ENCODE results near the gene FBXW10B.
"Not testable (repeated sequence)": the region's sequence is repeated elsewhere in the genome, so short reads cannot be mapped to it uniquely, and the experiment has no call there.

The FBXW10B gene, protein sequence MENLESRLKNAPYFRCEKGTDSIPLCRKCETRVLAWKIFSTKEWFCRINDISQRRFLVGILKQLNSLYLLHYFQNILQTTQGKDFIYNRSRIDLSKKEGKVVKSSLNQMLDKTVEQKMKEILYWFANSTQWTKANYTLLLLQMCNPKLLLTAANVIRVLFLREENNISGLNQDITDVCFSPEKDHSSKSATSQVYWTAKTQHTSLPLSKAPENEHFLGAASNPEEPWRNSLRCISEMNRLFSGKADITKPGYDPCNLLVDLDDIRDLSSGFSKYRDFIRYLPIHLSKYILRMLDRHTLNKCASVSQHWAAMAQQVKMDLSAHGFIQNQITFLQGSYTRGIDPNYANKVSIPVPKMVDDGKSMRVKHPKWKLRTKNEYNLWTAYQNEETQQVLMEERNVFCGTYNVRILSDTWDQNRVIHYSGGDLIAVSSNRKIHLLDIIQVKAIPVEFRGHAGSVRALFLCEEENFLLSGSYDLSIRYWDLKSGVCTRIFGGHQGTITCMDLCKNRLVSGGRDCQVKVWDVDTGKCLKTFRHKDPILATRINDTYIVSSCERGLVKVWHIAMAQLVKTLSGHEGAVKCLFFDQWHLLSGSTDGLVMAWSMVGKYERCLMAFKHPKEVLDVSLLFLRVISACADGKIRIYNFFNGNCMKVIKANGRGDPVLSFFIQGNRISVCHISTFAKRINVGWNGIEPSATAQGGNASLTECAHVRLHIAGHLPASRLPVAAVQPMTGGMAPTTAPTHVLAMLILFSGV

DNA sequence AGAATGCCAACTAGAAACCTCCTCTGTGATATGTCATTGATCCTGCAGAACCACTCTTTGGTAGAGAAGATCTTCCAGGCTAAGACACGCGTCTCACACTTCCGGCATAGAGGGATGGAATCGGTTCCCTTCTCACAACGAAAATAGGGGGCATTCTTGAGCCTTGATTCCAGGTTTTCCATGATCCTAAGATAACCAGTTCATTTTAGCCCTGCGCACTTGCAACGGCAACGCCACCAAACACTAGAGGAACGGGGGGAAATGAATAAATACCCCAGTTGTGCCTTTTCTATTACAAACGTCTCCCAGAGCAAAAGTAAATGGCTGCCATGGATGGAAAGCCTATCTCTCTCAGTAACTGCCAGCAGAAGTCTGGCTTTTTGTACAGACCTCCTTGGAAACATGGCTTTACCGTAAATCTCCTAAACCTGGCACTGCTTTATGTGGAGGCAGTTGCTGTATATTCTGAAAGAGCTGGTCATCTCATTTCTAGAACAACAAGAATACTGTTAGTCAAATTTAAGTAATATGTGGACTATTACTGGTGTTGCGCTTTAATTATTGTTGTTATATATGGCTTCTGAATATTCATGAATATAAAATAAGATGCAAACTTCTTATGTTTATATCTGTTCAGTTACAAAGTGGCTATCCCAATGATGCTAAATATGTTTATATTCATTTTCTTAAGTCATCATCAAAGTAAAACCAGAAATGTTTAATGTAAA lies at the start of gene FBXW10B:
Gene FBXW10B, minus strand, starts transcription at position 374 of the 728 bp plus-strand sequence. Its CDS starts 192 bp downstream, at position 182.
- not testable (repeated sequence) for DNase-seq (ENCODE audit: low read depth)

DNA sequence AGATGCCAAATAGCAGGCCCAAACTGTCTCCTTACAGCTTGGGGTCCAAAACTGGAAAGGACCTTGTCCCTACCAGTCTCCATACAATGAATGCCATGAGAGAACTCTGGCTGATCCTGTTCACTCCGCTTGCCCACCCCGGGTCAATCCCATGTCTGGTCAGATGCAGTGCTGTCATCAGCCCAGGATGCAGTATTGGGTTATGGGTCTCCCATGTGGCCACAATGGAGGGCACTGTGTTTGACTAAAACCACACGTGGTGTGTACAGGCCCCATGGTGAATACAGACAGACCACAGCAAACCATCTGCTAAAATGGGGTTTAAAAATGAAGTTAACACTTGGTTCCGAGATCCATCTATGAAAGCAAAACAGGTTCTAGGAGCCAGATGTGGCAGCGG lies 44.2 kb upstream of the FBXW10B start:
- DNase-seq (ENCODE audit: low read depth) = no peak

DNA sequence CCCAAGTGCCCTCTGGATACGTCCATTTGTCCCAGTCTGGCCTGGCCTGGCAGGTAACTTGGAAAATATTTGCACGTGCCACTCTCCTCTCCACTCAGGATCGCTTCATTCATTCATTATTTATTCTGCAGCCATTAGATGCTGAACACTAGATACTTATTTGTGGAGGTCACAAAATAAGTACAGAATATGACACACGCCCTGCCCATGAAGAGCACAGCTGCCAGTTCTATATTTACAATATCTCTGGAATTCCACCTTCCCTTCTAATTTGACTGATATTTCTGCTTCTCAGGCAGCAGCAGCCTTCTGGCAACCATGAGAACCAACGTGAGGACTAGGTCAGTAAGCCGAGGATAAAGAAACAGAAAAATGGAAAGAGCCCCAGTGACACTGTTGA lies 43.7 kb upstream of the FBXW10B start:
- no peak for DNase-seq (ENCODE audit: low read depth)

DNA sequence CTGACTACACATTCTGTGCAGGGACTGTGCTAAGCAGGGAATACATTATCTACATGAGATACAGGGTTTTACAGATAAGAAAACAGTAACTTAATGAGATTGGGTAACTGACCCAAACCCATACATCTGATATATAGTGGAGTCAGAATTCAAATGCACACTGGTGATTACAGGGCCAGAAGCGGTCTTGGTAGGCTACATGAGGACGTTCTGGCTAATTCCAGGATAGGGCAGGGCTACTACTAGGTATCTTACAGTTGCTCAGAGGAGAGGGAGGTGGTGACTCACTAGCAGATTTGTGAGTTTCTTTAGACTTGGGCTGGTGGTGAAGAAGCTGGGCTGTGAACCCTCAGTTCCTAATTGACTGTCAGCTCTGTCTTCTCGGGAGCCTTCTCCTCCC lies 43.2 kb upstream of the FBXW10B start:
- DNase-seq (ENCODE audit: low read depth) = no peak

DNA sequence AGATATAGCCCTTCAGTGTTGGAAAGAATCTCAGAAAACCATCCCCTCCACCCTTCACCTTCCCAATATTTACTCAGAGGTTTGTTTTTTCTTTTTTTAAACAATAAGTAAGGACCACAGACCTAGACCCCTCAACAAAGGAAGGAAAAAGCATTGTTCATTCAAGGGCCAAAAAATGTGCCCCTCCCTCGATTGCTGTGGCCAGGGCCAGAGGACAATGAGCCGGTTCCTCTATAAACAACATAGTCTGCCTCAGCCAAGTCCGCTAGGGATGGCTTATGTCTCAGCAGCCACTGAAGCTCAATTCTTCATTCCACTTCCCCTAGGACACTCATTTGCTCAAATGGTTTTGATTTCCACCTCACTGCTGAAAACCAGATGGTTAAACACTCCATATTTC lies 40.6 kb upstream of the FBXW10B start:
- DNase-seq (ENCODE audit: low read depth) = no peak

DNA sequence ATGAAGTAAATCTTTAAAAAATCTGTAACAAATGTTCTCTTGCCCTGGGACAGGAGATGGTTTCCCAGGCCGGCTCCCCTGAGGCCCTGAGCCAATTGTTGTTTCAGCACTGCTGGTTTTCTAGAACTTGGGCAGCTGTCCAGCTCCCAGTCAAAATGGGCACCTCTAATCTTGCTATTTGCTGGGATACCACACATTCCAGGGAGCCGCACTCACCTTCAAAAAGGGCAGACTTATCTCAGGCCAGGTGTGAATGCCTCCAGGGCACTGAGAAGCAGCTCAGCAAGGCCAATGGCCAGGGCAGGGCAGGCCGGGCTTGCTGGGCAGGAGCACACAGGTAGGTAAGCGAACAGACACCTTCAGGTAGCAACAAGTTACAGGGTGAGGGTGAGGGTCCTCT lies 40.2 kb upstream of the FBXW10B start:
- DNase-seq (ENCODE audit: low read depth) = no peak

DNA sequence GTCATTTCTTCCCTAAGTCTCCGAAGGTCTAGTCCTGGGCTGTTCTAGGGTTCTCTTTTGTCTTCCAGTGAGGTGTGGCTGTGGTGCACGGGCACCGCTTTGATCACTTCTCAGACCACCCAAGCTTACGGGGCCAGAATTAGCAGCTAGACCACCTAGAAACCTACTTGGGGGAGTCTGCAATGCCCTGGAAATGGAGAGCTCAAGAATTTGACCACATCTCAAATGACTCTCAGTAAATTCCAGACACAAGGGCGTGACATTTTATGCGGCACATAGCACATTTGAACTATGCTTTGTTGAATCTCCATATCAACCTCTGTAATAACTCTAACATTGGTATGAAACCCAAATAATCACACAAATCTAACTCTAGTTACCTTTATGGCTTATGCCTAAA lies 39.7 kb upstream of the FBXW10B start:
- no peak for DNase-seq (ENCODE audit: low read depth)

DNA sequence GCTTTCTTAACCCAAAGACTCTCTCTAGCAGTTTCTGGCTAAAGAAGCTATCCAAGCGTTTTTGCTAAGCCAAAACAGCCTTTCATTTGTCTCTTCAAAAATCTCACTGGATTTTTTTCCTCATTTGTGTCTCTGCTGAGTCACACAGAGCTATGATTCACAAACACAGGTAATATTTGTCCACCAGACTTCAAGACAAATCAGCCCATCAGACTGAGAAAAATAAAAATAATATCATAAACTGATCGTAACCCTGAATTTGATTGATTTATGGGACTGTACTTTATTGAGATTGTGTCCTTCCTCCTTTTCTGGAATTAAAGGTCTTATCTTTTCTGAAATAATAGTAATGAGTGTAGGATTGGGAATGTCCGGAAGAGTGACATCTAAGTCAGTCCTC lies 38.8 kb upstream of the FBXW10B start:
- no peak for DNase-seq (ENCODE audit: low read depth)

DNA sequence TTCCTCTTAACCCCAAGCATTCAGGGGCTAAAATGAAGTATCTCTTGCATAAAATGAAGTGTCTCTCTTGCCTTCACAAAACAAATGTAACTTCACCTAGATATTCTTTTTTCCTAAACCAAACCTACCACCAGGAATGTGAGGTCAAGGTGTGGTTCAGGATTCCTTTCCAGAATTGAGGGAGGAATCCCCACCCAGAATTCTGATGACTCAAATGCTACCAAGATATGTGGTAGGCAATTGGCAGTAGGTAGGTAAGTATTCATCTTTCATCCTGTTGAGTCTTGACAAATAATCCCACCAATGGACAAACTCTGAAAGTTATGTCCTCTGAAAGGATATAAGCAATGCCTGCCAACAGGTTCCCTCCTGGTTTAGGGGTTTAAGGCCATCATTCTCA lies 38.4 kb upstream of the FBXW10B start:
- no peak for DNase-seq (ENCODE audit: low read depth)

DNA sequence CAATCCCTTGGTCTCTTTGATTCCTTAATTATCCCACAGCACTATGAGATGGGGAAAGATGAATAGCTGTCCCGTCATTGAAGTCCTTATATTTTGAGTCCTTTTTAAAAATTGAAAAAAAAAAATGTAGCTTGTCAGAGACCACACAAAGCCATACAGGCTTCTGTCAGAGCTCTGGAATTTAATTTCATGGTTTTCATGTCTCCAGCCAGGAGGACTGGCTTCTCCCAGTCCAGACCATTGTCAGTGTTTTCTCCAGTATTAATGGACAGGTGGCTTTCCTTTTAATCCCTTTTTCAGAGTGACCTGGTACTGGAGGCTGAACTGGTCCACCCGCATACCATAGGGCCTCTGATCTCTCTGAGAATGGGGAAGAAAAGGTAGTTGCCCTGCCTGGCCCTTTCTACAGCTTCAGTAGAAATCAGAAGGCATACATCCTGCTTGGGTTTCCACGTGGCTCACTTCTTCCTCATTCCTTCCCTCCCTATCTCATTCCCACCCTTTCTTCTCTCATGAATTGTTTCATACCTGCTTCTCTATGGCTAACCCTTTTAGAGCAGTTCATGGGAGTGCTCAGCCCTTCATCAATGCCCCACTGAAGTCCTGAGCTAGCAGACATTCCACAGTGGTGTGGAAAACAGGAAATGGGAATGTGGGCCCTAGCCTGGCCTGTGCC lies 35.5 kb upstream of the FBXW10B start:
- no peak for DNase-seq (ENCODE audit: low read depth)

DNA sequence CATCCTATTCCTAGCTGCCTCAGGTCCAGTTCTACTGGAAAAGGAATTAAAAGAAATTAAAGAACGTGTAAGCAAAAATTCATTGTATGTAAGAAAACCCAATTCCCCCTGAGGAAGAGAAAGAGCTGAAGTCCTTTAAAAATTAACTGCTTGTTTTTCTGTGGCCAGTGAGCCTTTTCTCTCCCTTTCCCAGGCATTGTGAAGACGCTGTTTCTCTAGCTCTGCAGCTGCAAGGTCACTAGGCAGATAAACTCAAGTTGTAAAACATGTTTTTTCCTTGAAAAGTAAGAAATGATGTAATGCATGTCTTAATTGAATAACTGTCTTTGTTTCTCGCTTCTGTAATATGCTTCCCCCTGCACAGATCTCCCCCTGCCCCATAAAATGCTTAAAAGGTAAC lies 34.9 kb upstream of the FBXW10B start:
- DNase-seq (ENCODE audit: low read depth) = not testable (repeated sequence)

DNA sequence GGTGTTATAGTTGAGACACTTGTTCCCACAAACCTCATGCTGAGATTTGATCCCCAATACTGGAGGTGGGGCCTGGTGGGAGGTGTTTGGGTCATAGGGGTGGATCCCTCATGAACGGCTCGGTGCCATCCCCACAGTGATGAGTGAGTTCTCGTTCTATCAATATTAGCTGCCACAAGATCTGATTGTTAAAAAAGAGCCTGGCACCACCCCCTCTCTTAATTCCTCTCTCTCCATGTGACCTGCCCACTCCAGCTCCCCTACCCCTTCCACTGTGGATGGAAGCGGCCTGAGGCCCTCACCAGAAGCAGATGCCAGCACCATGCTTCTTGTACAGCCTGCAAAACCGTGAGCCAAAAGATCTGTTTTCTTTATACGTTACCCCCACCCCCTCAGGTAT lies 33.5 kb upstream of the FBXW10B start:
- DNase-seq (ENCODE audit: low read depth) = no peak

DNA sequence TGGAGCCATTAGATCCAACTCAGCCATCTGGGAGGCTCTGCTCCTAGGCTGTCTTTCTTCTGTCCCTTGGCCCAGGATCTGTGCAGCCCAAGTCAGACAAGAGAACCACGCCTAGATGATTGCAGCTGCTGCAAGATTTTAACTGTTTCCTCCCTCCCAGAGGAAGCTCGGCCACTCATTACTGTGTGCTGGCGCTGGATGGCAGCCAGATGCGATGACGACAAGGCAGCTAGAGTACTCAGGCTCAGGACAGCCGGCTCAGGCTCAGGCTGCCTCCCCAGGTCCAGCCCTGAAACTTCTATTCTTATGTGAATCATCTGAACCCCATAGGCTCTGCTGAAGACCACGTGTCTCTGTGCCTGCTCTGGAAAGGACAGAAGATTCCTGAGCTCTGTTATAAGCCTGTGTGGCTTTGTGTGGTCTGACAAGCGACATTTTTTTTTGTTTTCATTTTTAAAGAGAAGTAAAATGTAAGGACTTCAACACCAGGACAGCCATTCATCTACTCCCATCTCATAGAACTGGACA lies 32.1 kb upstream of the FBXW10B start:
- peak; percentile 98 for DNase-seq (ENCODE audit: low read depth)

DNA sequence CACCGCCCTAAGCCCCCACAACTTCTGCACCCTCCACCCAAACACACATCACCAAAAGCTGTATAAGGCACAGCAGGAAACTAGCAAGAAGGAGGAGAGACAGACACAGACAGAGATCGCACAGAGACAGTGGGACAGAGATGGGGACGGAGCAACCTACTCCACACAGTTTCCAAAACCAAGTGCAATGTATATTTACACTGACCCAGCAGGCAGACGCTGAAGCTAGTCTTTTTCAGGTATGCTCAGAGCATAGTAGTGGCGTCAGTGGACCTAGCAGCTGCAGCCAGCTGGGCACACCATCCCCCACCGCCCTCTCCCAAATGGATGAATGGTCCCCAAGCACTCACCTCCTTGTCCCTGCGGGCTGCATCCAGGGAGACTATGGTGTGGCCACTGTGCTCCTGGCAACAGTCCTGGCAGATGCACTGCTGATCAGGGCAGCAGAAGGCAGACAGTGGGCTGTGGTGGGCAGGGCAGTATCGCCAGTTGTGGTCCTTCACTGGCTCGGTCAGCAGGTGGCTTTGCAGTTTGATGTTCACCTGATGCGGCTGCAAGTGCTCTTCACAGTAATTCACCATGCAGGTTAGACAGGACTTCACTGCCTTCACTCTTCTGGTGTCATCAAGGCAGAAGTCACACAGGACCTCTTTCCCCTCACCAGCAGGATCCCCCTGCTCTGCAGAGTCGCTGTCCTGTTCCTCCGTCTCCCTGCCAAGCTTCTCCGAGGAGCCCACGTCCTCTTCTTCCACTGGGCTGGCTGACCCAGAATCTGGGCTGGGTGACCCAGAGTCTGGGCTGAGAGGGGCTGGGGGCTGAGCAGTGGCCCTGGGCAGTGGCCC lies 31.5 kb upstream of the FBXW10B start:
- DNase-seq (ENCODE audit: low read depth) = no peak

DNA sequence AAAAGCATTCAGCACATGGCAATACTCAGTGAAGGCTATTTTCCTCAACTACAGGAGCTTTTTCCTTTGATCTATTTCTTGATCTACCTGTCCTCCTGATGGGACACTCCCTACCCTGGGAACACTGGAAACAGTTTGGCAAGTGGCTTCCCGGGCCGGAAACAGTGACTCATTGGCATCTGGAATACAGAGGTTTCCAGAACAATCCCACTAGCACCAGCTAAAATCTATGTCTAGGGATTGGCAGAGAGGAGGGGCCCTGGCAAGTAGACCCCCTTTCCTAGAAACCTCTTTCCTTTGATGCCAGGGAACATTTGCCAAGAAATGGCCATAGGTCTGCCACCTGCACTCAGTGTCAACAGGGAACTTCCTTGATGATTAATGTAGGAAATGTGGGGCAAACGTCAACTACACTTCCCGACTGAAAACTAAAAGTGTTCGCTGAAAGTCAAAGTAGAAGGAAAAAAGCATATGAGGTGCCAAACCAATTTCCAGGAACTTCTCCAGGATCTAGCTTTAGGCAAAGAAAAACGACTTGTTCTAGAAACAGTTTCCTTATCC lies 30.4 kb upstream of the FBXW10B start:
- no peak for DNase-seq (ENCODE audit: low read depth)

DNA sequence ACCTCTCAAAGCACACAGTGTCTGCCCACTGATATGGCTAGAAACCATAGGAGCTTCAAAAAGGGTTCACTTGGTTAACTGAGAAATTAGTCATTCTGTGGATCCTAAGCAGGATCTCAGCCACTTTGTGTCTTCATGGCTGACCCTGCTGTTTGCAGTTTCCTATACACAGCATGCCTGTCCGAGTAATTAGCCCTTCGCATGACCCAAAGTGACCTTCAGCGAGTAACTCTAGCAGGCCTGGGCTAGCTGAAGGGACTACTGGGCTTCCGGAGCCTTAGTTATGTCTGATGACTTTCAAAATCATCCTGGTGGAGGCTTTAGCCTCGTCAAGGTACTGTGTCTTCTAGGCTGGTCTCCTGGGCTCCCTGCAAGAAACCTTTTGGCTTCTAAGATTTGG lies 28.9 kb upstream of the FBXW10B start:
- DNase-seq (ENCODE audit: low read depth) = no peak

DNA sequence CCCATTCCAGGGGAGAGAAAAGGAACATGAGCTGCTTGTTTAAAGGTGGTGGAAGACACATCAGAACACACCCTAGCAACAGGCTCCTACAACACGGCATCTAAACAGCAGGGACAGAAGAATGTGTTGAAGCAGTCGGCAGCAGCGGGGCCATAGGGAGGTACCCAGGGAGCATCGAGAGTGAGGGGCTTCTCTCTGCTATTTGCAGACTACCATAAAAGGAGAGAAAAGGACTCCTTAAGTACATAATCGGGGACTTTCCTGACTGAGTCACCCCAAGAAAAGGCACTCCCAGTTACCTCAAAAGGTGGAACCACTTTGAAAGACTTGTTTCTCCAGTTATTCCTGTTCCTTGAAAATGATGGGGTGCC lies 26.4 kb upstream of the FBXW10B start:
- DNase-seq (ENCODE audit: low read depth) = not testable (repeated sequence)

DNA sequence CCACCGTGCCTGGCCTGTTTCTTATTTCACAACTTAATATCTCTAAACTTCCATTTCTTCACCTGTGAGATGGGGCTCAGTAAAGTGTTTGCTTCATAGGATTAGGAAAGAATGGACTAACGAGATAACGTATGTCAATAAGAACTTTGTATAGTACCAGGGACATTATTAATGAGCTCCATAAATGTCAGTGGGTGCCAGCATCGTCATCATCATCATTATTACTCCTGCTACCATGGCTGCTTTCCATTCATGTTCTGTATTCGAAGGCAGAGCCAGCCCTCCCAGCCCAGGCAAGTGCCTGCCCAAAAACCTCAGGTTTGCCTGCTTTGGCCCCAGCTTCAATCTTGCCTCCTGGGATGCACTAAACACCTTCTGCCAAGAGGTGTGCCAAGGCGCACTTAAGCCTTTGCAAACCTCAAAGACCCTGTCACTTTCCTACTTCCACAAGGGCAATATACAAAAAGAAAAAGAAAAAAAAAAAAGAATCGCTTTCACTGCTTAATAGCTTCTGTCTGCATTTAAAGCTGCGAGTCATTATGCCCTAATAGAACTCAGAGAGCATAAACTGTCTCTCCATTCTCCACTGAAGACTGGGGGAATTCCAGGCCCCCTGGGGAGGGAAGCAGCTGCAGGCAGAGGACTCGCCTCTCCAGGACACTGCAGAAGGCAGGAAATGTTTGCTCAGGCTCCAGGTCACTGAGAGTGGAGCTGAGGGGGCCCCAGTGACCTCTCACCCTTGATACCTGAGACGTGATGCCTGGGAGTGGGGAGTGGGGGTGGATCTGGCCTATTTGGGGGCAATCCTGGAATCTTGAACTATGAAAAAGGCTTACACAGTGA lies 25.8 kb upstream of the FBXW10B start:
- not testable (repeated sequence) for DNase-seq (ENCODE audit: low read depth)

DNA sequence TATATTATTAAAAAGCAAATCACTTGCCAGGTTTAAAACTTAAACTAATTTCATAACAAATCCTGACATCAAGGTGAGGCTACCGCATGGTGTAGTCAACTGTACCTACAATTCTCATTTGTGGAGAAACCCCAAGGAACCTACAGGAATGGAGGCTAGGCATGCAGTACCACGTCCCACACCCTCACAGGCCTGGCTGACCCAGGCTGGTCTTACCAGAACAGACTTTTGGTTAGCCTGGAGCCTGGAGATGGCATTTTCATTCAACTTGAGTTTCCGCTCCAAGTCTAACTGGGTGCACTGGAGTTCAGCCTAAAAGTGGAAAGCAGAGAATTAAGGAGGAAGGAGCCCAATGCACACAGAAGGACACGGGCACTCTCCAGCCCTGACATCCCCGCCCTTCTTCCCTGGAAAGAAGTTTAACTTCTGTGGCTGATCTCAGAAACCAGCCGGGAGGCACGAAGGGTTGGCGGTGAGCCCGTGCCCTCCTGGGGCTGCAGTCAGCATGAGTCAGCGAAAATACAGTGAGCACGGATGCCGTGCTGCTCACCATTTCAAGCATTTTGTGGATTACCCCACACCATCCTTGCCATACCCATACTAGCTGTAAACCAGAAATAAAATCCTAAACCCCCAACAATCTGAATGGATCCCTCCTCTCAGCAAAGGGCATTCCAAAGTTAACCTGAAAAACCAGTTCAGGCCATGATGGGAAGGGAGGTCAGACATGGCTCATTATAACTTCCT lies 23.2 kb upstream of the FBXW10B start:
- not testable (repeated sequence) for DNase-seq (ENCODE audit: low read depth)
